AG04450 (cell line): ENCODE data around the gene USP21. TPM values are rescaled to one million over a fixed set of nuclear protein-coding genes. Genes with fewer than 3 reads are reported as not detected.
A peak's percentile ranks its signal among the peaks of the same experiment; 100 is the strongest.

Experiments used
- CTCF ChIA-PET: fragments of 300-600, 350-600 bp; formaldehyde crosslinking; extraction: SDS; loops from one replicate; lab custom pipeline; 2022; ENCODE audit warnings: antibody characterized with exemption, inconsistent platforms; lab: Charles Lee
- POLR2A ChIA-PET: fragments of 350-600 bp; formaldehyde crosslinking; extraction: SDS; loops from one replicate; lab custom pipeline; 2021; ENCODE audit warnings: antibody characterized with exemption, inconsistent platforms; lab: Yijun Ruan, JAX
- DNase-seq: peaks from one replicate; pipeline ENCODE4 v3.0.0-alpha.2; 2011; ENCODE audit warnings: low read depth, low spot score
- H3K27ac ChIP-seq: one replicate; pipeline ENCODE4 v1.5.1; 2012; ENCODE audit warnings: low read depth, low read length, control low read depth
- H3K27me3 ChIP-seq: one replicate; pipeline ENCODE4 v1.6.0; 2012; ENCODE audit warnings: low read length; ENCODE audit not compliant: control insufficient read depth, insufficient read depth
- H3K4me3 ChIP-seq: 2 replicates; pipeline ENCODE4 v1.5.1; 2011; ENCODE audit warnings: mild to moderate bottlenecking, low read depth, low read length, control low read depth
- H3K9me3 ChIP-seq: 2 replicates; pipeline ENCODE4 v1.5.1; 2012; ENCODE audit warnings: low read length; ENCODE audit not compliant: control insufficient read depth, insufficient read depth
- polyA plus RNA-seq: library from polyadenylated mRNA; depleted of rRNA; stranded (reverse); fragments of >200 nt; gene quantifications from 2 replicates; pipeline ENCODE4 v1.2.3, GENCODE V29; 2011
- TF ChIP-seq, protein P1 (sequence below): IDR thresholded peaks from 2 replicates; pipeline ENCODE4 v1.5.1; 2011; ENCODE audit warnings: low read depth, low read length, control low read depth, inconsistent platforms

Gene USP21
- polyA plus RNA-seq, 1 experiment, result 15.4 TPM

DNA sequence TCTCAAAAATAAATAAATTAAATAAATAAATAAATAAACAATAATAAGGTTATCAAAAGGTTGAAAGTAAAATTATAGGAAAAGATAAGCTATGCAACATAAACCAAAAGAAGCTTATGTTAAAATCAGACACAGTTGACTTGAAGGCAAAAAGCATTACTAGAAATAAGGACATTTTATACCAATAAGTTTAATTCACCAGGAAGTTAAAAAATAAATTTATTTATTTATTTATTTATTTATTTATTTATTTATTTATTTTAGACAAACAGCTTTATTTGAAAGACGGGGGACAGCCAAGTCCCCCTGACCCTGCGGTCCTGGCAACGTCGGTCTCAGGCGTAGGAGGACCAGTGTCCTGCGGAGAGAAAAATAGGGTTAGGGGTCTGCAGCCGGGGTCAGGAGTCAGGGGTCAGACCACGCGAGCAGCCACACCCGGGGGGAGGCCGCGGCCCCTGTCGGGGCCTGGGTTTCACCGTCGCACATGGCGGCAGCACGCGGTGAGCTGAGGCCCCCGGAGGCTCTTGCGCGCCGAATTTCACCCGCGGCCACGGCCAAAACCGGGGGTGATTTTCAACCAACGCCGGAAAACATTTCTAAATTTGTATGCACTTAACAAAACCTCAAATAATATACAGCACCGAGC, 18.4 kb upstream of the USP21 start:
- Histone ChIP-seq H3K9me3 (no peaks in the 10 kb centered on the region), H3K27me3 (no peaks in the 10 kb centered on the region), H3K4me3 (no peak overlapping the region), H3K27ac (no peak overlapping the region)
- CTCF ChIA-PET, result interaction anchor here (0.6 to 5.7 kb wide), 13 partner anchors 10 to 307 kb away, joined by 3 to 87 read pairs (median 4); partner anchors contain the start of genes ITLN2 and PPOX
- no peak for DNase-seq
- POLR2A ChIA-PET, result no interaction called here
- TF ChIP-seq, protein P1, sequence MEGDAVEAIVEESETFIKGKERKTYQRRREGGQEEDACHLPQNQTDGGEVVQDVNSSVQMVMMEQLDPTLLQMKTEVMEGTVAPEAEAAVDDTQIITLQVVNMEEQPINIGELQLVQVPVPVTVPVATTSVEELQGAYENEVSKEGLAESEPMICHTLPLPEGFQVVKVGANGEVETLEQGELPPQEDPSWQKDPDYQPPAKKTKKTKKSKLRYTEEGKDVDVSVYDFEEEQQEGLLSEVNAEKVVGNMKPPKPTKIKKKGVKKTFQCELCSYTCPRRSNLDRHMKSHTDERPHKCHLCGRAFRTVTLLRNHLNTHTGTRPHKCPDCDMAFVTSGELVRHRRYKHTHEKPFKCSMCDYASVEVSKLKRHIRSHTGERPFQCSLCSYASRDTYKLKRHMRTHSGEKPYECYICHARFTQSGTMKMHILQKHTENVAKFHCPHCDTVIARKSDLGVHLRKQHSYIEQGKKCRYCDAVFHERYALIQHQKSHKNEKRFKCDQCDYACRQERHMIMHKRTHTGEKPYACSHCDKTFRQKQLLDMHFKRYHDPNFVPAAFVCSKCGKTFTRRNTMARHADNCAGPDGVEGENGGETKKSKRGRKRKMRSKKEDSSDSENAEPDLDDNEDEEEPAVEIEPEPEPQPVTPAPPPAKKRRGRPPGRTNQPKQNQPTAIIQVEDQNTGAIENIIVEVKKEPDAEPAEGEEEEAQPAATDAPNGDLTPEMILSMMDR, result no peak

DNA sequence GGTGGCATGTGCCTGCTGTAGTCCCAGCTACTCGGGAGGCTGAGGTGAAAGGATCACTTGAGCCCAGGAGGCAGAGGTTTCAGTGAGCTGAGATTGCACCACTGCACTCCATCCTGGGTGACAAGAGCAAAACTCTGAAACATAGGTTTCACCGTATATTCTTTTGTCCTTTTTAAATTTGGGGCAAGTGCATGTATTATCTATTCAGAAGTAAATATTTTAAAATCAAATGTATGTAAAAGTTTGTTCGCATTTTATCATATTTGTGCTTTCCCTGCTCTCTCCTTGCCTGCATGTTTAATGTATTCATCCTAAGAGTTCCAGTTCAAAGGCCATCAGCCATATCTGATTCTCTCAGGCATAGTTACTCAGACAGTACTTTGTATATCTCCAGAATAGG, 13.5 kb upstream of the USP21 start:
- no peak overlapping the region for H3K4me3 ChIP-seq
- DNase-seq, result no peak
- H3K9me3 ChIP-seq, result no peaks in the 10 kb centered on the region
- TF ChIP-seq, protein P1, result no peak
- POLR2A ChIA-PET, result no interaction called here
- CTCF ChIA-PET, result interaction anchor here (0.7 kb wide), 1 partner anchor 1230 kb away, joined by 5 read pairs; no protein-coding TSS in a partner anchor
- no peaks in the 10 kb centered on the region for H3K27me3 ChIP-seq
- no peak overlapping the region for H3K27ac ChIP-seq

DNA sequence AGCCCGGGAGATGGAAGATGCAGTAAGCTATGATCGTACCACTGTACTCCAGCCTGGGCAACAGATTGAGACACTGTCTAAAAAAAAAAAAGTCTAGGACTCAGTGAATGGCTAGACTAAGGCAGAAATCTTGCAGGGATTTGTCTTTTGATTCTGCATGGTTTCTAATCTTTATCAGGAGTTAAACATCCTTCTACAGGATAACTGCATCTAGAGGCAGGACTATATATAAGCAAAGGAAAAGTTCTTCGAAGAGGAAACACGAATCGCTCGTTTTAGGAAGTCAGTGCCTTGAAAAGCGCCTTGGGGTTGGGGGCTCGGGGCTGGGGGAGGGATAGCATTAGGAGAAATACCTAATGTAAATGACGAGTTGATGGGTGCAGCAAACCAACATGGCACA, 6.1 kb upstream of the USP21 start:
- Histone ChIP-seq H3K9me3 (no peaks in the 10 kb centered on the region), H3K27me3 (no peaks in the 10 kb centered on the region), H3K4me3 (peak overlapping the region; percentile 96), H3K27ac (no peak overlapping the region)
- ChIA-PET POLR2A (interaction anchor here (0.6 to 1.7 kb wide), 7 partner anchors 13 to 93 kb away, joined by 3 to 7 read pairs (median 5); partner anchors contain the start of genes NDUFS2, NIT1, PFDN2 and PPOX), CTCF (interaction anchor here (0.6 to 3.7 kb wide), 5 partner anchors 13 to 126 kb away, joined by 3 to 24 read pairs (median 5); partner anchors contain the start of genes PPOX and TOMM40L)
- no peak for DNase-seq
- TF ChIP-seq, protein P1, result no peak

DNA sequence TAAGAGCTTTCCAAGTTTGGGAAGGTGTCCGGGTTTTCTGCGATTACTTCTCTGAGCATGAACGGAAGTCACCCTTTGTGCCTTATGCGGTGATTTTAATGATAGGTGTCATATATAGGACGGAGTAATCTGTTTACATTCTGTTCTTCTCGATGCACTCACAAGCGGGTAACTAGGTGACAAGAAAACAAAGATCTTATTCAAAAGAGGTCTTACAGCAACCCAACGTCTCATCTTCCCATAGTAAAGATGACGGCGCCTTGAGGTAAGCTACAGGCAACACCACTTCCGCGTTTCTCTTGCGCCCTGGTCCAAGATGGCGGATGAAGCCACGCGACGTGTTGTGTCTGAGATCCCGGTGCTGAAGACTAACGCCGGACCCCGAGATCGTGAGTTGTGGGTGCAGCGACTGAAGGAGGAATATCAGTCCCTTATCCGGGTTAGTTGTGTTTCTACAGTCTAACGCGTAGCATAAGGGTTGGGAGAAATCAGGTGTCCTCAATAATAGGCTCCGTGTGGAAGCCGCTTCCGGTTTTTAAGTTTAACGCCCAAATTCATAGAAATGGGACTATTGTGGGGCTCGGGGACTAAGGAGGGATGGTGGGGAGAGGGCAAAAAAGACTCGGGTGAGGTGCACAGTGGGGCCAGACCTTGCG, 5.5 kb upstream of the USP21 start, which contains the start of gene UFC1:
UFC1 (plus strand) TSS at position 297 of the 656 bp plus-strand sequence; CDS start at position 317, 20 bp downstream.
- Histone ChIP-seq H3K27ac (peak within 1 kb of the TSS; percentile 99), H3K9me3 (no peaks in the 10 kb centered on the region), H3K4me3 (peak within 1 kb of the TSS; percentile 96), H3K27me3 (no peaks in the 10 kb centered on the region)
- POLR2A ChIA-PET, result interaction anchor here (0.6 to 1.7 kb wide), 7 partner anchors 12 to 94 kb away, joined by 3 to 7 read pairs (median 5); partner anchors contain the start of genes NDUFS2, NIT1, PFDN2 and PPOX
- DNase-seq, result peak; percentile 75
- CTCF ChIA-PET, result interaction anchor here (0.6 to 3.7 kb wide), 5 partner anchors 10 to 127 kb away, joined by 3 to 24 read pairs (median 5); partner anchors contain the start of genes PPOX and TOMM40L
- TF ChIP-seq, protein P1, result no peak
